ENCODE measurements around the gene HPS4. TPM values are rescaled to one million over a fixed set of nuclear protein-coding genes. Genes with fewer than 3 reads are reported as not detected.
"Not testable (repeated sequence)": the region's sequence is repeated elsewhere in the genome, so short reads cannot be mapped to it uniquely, and the experiment has no call there.

The HPS4 gene
- total and polyA plus RNA-seq, 2 donors (not counting 1 experiment from before 2014, with no cell fraction given) = 23.0 to 37.7 TPM

GRCh38 chr22:26410386-26410785 is 73.2 kb downstream of the HPS4 start:
- H3K4me3 ChIP-seq (replicated peaks in 1 of 4; ENCODE audit: control extremely low read depth in 1 of 4, insufficient read depth in 1 of 4, low read depth in 3 of 4, low read length in 4 of 4) = no peak overlapping the region
- H3K27ac ChIP-seq (ENCODE audit: insufficient read depth, low read length) = no peak overlapping the region
- H2AFZ ChIP-seq (ENCODE audit: low read length) = no peak overlapping the region
- H3K4me2 ChIP-seq (ENCODE audit: extremely low read depth, insufficient read depth, low read length) = no peak overlapping the region
- TF ChIP-seq EZH2 (IDR thresholded peaks at IDR 0.05; ENCODE audit: low read length, missing control alignments) (no peak), CTCF (conservative IDR thresholded peaks at IDR 0.05 in 1 of 2, IDR thresholded peaks at IDR 0.05 in 1 of 2; ENCODE audit: low read depth in 1 of 2, low read length in 2 of 2) (no peak)
- no peaks in the 10 kb centered on the region for H3K79me2 ChIP-seq (ENCODE audit: control insufficient read depth, insufficient read depth, low read length)
- H3K27me3 ChIP-seq (ENCODE audit: control insufficient read depth, insufficient read depth, low read length) = peaks cover 2% of the 10 kb centered on the region
- H4K20me1 ChIP-seq (ENCODE audit: control insufficient read depth, extremely low read depth, insufficient read depth, low read length) = no peaks in the 10 kb centered on the region
- no peak for DNase-seq (ENCODE audit: low read depth in 2 of 2)
- H3K9me3 ChIP-seq (ENCODE audit: control insufficient read depth, insufficient read depth, low read depth, low read length) = no peaks in the 10 kb centered on the region
- no peaks in the 10 kb centered on the region for H3K36me3 ChIP-seq (ENCODE audit: control insufficient read depth, insufficient read depth, low read length)
- no peaks in the 10 kb centered on the region for H3K4me1 ChIP-seq (ENCODE audit: control insufficient read depth, extremely low read depth, insufficient read depth, low read length)
- no peak overlapping the region for H3K9ac ChIP-seq (ENCODE audit: insufficient read depth, low read length)

GRCh38 chr22:26409719-26410335 is 73.8 kb downstream of the HPS4 start:
- Histone ChIP-seq H3K36me3 (ENCODE audit: control insufficient read depth, insufficient read depth, low read length) (no peaks in the 10 kb centered on the region), H3K27ac (ENCODE audit: insufficient read depth, low read length) (no peak overlapping the region), H3K27me3 (ENCODE audit: control insufficient read depth, insufficient read depth, low read length) (peaks cover 4% of the 10 kb centered on the region), H3K4me1 (ENCODE audit: control insufficient read depth, extremely low read depth, insufficient read depth, low read length) (no peaks in the 10 kb centered on the region), H4K20me1 (ENCODE audit: control insufficient read depth, extremely low read depth, insufficient read depth, low read length) (no peaks in the 10 kb centered on the region), H2AFZ (ENCODE audit: low read length) (no peak overlapping the region), H3K79me2 (ENCODE audit: control insufficient read depth, insufficient read depth, low read length) (no peaks in the 10 kb centered on the region), H3K9ac (ENCODE audit: insufficient read depth, low read length) (no peak overlapping the region), H3K9me3 (ENCODE audit: control insufficient read depth, insufficient read depth, low read depth, low read length) (no peaks in the 10 kb centered on the region), H3K4me2 (ENCODE audit: extremely low read depth, insufficient read depth, low read length) (no peak overlapping the region), H3K4me3 (replicated peaks in 1 of 4; ENCODE audit: control extremely low read depth in 1 of 4, insufficient read depth in 1 of 4, low read depth in 3 of 4, low read length in 4 of 4) (no peak overlapping the region)
- DNase-seq (ENCODE audit: low read depth in 2 of 2) = no peak
- TF ChIP-seq EZH2 (IDR thresholded peaks at IDR 0.05; ENCODE audit: low read length, missing control alignments) = no peak
- TF ChIP-seq CTCF (conservative IDR thresholded peaks at IDR 0.05 in 1 of 2, IDR thresholded peaks at IDR 0.05 in 1 of 2; ENCODE audit: low read depth in 1 of 2, low read length in 2 of 2) = no peak

- H4K20me1 ChIP-seq (ENCODE audit: control insufficient read depth, extremely low read depth, insufficient read depth, low read length); H3K27ac ChIP-seq (ENCODE audit: insufficient read depth, low read length); H3K4me2 ChIP-seq (ENCODE audit: extremely low read depth, insufficient read depth, low read length); H3K27me3 ChIP-seq (ENCODE audit: control insufficient read depth, insufficient read depth, low read length); DNase-seq (ENCODE audit: low read depth in 2 of 2); H3K4me3 ChIP-seq (replicated peaks in 1 of 4; ENCODE audit: control extremely low read depth in 1 of 4, insufficient read depth in 1 of 4, low read depth in 3 of 4, low read length in 4 of 4); H3K9ac ChIP-seq (ENCODE audit: insufficient read depth, low read length); H3K79me2 ChIP-seq (ENCODE audit: control insufficient read depth, insufficient read depth, low read length); H2AFZ ChIP-seq (ENCODE audit: low read length); H3K36me3 ChIP-seq (ENCODE audit: control insufficient read depth, insufficient read depth, low read length); H3K9me3 ChIP-seq (ENCODE audit: control insufficient read depth, insufficient read depth, low read depth, low read length); H3K4me1 ChIP-seq (ENCODE audit: control insufficient read depth, extremely low read depth, insufficient read depth, low read length): not testable (repeated sequence)
Observed at GRCh38 chr22:26408562-26409220, 74.9 kb downstream of the HPS4 start.
